ENCODE results near the gene ACAP3. TPM values are rescaled to one million over a fixed set of nuclear protein-coding genes. Genes with fewer than 3 reads are reported as not detected.
A peak's percentile ranks its signal among the peaks of the same experiment; 100 is the strongest.

ACAP3 gene
- total and polyA plus RNA-seq, 10 donors = 12.6 to 89.7 (median 41.5) TPM

- WGBS, 5 donors = 80 to 89% (median 85%) methylated on average over 9 of the region's 9 CpGs
- Histone ChIP-seq H3K36me3 (peaks cover 0 to 15% (median 0%) of the 10 kb centered on the region in 6 donors), H3K27me3 (replicated peaks in 1 of 7) (no peaks in the 10 kb centered on the region), H3K4me1 (peaks cover 18 to 40% (median 32%) of the 10 kb centered on the region in 6 donors), H3K27ac (no peak overlapping the region), H3K9me3 (no peaks in the 10 kb centered on the region), H3K4me3 (no peak overlapping the region)
- no peak for DNase-seq
- intact Hi-C loops (cut with DNase I; ENCODE audit: low total_unique reads) = no loop called here
- TF ChIP-seq POLR2A (IDR thresholded peaks at IDR 0.05) (no peak), POLR2AphosphoS5 (IDR thresholded peaks at IDR 0.05) (no peak)
- TF ChIP-seq, protein P1, sequence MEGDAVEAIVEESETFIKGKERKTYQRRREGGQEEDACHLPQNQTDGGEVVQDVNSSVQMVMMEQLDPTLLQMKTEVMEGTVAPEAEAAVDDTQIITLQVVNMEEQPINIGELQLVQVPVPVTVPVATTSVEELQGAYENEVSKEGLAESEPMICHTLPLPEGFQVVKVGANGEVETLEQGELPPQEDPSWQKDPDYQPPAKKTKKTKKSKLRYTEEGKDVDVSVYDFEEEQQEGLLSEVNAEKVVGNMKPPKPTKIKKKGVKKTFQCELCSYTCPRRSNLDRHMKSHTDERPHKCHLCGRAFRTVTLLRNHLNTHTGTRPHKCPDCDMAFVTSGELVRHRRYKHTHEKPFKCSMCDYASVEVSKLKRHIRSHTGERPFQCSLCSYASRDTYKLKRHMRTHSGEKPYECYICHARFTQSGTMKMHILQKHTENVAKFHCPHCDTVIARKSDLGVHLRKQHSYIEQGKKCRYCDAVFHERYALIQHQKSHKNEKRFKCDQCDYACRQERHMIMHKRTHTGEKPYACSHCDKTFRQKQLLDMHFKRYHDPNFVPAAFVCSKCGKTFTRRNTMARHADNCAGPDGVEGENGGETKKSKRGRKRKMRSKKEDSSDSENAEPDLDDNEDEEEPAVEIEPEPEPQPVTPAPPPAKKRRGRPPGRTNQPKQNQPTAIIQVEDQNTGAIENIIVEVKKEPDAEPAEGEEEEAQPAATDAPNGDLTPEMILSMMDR (IDR thresholded peaks at IDR 0.05 in 8 of 11, conservative IDR thresholded peaks at IDR 0.05 in 3 of 11) = no peak
These were observed 31.9 kb downstream of the ACAP3 start for GRCh38 chr1:1275836-1276235.

GRCh38 chr1:1274931-1275431 lies 32.7 kb downstream of the ACAP3 start:
- H3K9me3 ChIP-seq = no peaks in the 10 kb centered on the region
- H3K27me3 ChIP-seq (replicated peaks in 1 of 7) = no peaks in the 10 kb centered on the region
- TF ChIP-seq POLR2AphosphoS5 (IDR thresholded peaks at IDR 0.05) = no peak
- TF ChIP-seq, protein P1 (IDR thresholded peaks at IDR 0.05 in 8 of 11, conservative IDR thresholded peaks at IDR 0.05 in 3 of 11) = no peak
- TF ChIP-seq POLR2A (IDR thresholded peaks at IDR 0.05) = no peak
- H3K27ac ChIP-seq = no peak overlapping the region
- intact Hi-C loops (cut with DNase I; ENCODE audit: low total_unique reads) = no loop called here
- 88 to 95% (median 93%) methylated on average over 9 to 15 of the region's 15 CpGs for WGBS, 5 donors
- DNase-seq = peak; percentile 76
- H3K36me3 ChIP-seq = peaks cover 0 to 22% (median 0%) of the 10 kb centered on the region in 6 donors
- H3K4me1 ChIP-seq = peaks cover 26 to 49% (median 41%) of the 10 kb centered on the region in 6 donors
- H3K4me3 ChIP-seq = peak overlapping the region in 1 of 8 donors; percentile 98

- Histone ChIP-seq H3K27me3 (replicated peaks in 1 of 7) (no peaks in the 10 kb centered on the region), H3K4me1 (peaks cover 26 to 55% (median 46%) of the 10 kb centered on the region in 6 donors), H3K36me3 (peaks cover 0 to 27% (median 0%) of the 10 kb centered on the region in 6 donors), H3K9me3 (no peaks in the 10 kb centered on the region), H3K27ac (peak overlapping the region; percentile 81 to 94 (median 86)), H3K4me3 (peak overlapping the region; percentile 84 to 98 (median 90))
- intact Hi-C loops (cut with DNase I; ENCODE audit: low total_unique reads) = no loop called here
- 30 to 88% (median 34%) methylated on average over 7 to 31 of the region's 31 CpGs for WGBS, 5 donors
- DNase-seq = peak; percentile 77
- TF ChIP-seq, protein P1 (IDR thresholded peaks at IDR 0.05 in 8 of 11, conservative IDR thresholded peaks at IDR 0.05 in 3 of 11) = no peak
- TF ChIP-seq POLR2A (IDR thresholded peaks at IDR 0.05) = no peak
- no peak for TF ChIP-seq POLR2AphosphoS5 (IDR thresholded peaks at IDR 0.05)
These were observed 33.3 kb downstream of the ACAP3 start for GRCh38 chr1:1274299-1274930.
